ENCODE data around the gene ATP8A1. TPM values are rescaled to one million over a fixed set of nuclear protein-coding genes. Genes with fewer than 3 reads are reported as not detected.
"Not testable (repeated sequence)": the region's sequence is repeated elsewhere in the genome, so short reads cannot be mapped to it uniquely, and the experiment has no call there.

ATP8A1 gene
- total and polyA plus RNA-seq, 2 of the 8 experiments (the other 6 are each of a cell fraction or from before 2014, with no cell fraction given): 3.7 to 14.9 TPM

DNA sequence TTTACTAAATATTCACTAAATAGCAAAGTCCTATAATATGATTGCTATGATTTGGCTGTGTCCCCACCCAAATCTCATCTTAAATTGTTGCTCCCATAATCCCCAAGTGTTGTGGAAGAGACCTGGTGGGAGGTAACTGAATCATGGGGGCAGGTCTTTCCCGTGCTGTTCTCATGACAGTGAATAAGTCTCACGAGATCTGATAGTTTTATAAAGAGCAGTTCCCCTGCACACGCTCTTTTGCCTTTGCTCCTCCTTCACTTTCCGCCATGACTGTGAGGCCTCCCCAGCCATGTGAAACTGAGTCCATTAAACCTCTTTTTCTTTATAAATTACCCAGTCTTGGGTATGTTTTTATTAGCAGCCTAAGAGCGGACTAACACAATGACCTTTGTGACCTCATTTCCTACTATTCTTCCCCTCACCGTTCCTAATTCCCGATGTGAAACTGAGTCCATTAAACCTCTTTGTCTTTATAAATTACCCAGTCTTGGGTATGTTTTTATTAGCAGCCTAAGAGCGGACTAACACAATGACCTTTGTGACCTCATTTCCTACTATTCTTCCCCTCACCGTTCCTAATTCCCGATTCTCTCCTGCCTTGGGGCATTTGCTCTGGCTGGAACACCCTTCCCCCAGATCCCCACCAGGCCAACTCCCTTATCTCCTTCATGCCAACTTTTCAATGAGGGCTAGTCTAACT lies 4.2 kb downstream of the ATP8A1 start:
- CTCF ChIA-PET (ENCODE audit: partially characterized antibody); H3K27ac ChIP-seq (ENCODE audit: low read depth, low read length); H2AK5ac ChIP-seq (ENCODE audit: low read depth, low read length); H2BK12ac ChIP-seq (ENCODE audit: low read depth, low read length); H3K4me3 ChIP-seq (ENCODE audit: extremely low read depth in 1 of 4, insufficient read depth in 2 of 4, low read depth in 3 of 4, low read length in 4 of 4); H2BK15ac ChIP-seq (ENCODE audit: low read length); H3K9me3 ChIP-seq (ENCODE audit: insufficient read depth in 2 of 2, low read depth in 1 of 2, low read length in 1 of 2); H4K20me1 ChIP-seq (replicated peaks in 1 of 2; ENCODE audit: control insufficient read depth in 1 of 2, insufficient read depth in 2 of 2, low read length in 2 of 2); H2BK20ac ChIP-seq (ENCODE audit: low read length); H2BK120ac ChIP-seq (replicated peaks; ENCODE audit: low read depth, low read length); H3K4ac ChIP-seq (replicated peaks; ENCODE audit: insufficient read length, low read depth, low read length); H3K23ac ChIP-seq (ENCODE audit: insufficient read length); H3K36me3 ChIP-seq (ENCODE audit: control insufficient read depth in 2 of 4, insufficient read depth in 4 of 4, low read length in 3 of 4); H3K14ac ChIP-seq (ENCODE audit: insufficient read length); DNase-seq (ENCODE audit: low read depth in 1 of 2, low spot score in 2 of 2); H3K56ac ChIP-seq (replicated peaks; ENCODE audit: insufficient read length, low read depth, low read length); H3K4me2 ChIP-seq (ENCODE audit: insufficient read depth in 1 of 2, low read depth in 2 of 2, low read length in 2 of 2); H3K4me1 ChIP-seq (replicated peaks in 1 of 4; ENCODE audit: control insufficient read depth in 3 of 4, insufficient read depth in 4 of 4, low read length in 3 of 4); POLR2A ChIA-PET (ENCODE audit: partially characterized antibody); H4K91ac ChIP-seq (replicated peaks; ENCODE audit: insufficient read length, low read length); H3K79me1 ChIP-seq (ENCODE audit: low read depth, low read length); H2AFZ ChIP-seq (ENCODE audit: low read length); H3K9ac ChIP-seq (replicated peaks in 1 of 4; ENCODE audit: extremely low read depth in 1 of 4, low read depth in 3 of 4, low read length in 3 of 4); FAIRE-seq; H4K5ac ChIP-seq (ENCODE audit: insufficient read length, low read depth, low read length); H3K27me3 ChIP-seq (replicated peaks in 1 of 4; ENCODE audit: control insufficient read depth in 3 of 4, extremely low read depth in 1 of 4, insufficient read depth in 3 of 4, low read length in 3 of 4); H3K18ac ChIP-seq (ENCODE audit: extremely low read depth, low read length); H4K8ac ChIP-seq (ENCODE audit: extremely low read depth, insufficient read depth, low read length); H2BK5ac ChIP-seq (ENCODE audit: low read depth, low read length): not testable (repeated sequence)
- 89% methylated on average over 10 of the region's 10 CpGs; no CpG with 5 or more reads in 1 of the 2 experiments for WGBS, 2 experiments (ENCODE audit: extremely low coverage in 1 of 2, insufficient coverage in 1 of 2, insufficient read length in 1 of 2, insufficient replicate concordance in 2 of 2, low coverage in 1 of 2, low lambda C conversion rate in 2 of 2, missing lambda C conversion rate in 1 of 2)
- Histone ChIP-seq H3K79me2 (ENCODE audit: control insufficient read depth in 1 of 2, insufficient read depth in 2 of 2, low read length in 2 of 2) (peaks cover 0 to 14% of the 10 kb centered on the region in 2 experiments; a peak in 2 of 4 replicates), H3K23me2 (ENCODE audit: low read depth, low read length) (peaks cover 13% of the 10 kb centered on the region)
